Right lobe of liver (tissue), 6 donors: ENCODE results near the gene HAUS8. TPM values are rescaled to one million over a fixed set of nuclear protein-coding genes. Genes with fewer than 3 reads are reported as not detected.
"Not testable (repeated sequence)": the region's sequence is repeated elsewhere in the genome, so short reads cannot be mapped to it uniquely, and the experiment has no call there.

Experiments
- ATAC-seq, 4 donors: fragments of 200-7000 bp; cut with Tn5 transposase; one replicate each; pipeline ENCODE4 v1.9.1; 2020; ENCODE audit warnings: mild to moderate bottlenecking in 4 of 4, moderate library complexity in 4 of 4
- DNase-seq, 3 donors: peaks; one replicate each; pipeline ENCODE4 v3.0.0-alpha.2; 2020
- H3K27ac ChIP-seq, 3 donors: fragments of 200-600 bp; one replicate each; pipeline ENCODE4 v1.8.0; 2022
- H3K27me3 ChIP-seq, 2 donors: fragments of 200-600 bp; one replicate each; pipeline ENCODE4 v1.8.0; 2022
- H3K36me3 ChIP-seq, 4 donors: fragments of 200-600 bp; sonication (generic) in 1 of 4; one replicate each; pipeline versions ENCODE4 v1.5.1 to v1.8.0; 2017 to 2022; ENCODE audit warnings: control low read depth in 1 of 4
- H3K4me1 ChIP-seq, 4 donors: fragments of 200-600 bp; sonication (generic) in 1 of 4; one replicate each; pipeline versions ENCODE4 v1.5.1 to v1.8.0; 2017 to 2022; ENCODE audit warnings: control low read depth in 1 of 4
- H3K4me3 ChIP-seq, 3 donors: fragments of 200-600 bp; one replicate each; pipeline ENCODE4 v1.8.0; 2022
- H3K9me3 ChIP-seq, 4 donors: fragments of 200-600 bp; sonication (generic) in 1 of 4; one replicate each; pipeline versions ENCODE4 v1.5.1 to v1.8.0; 2017 to 2022; ENCODE audit warnings: control low read depth in 1 of 4
- POLR2A ChIP-seq: fragments of 450-650 bp; IDR thresholded peaks from one replicate; pipeline ENCODE4 v1.6.1; 2017; ENCODE audit warnings: antibody characterized with exemption, mild to moderate bottlenecking
- WGBS: methylation state at CpG from one replicate; pipeline ENCODE4 v1.1.6; 2018; ENCODE audit warnings: low coverage, low lambda C conversion rate; ENCODE audit not compliant: insufficient coverage; ENCODE audit errors: missing lambda C conversion rate; 5-methylcytosine and 5-hydroxymethylcytosine counted together
- intact Hi-C, 2 donors: fragments of 100-400 bp; cut with DNase I; formaldehyde crosslinking; loops; one replicate each; pipeline versions ENCODE4 v1.11.2 to v1.14.1; 2022
- total RNA-seq, 6 experiments: library from RNA; depleted of rRNA in 2 of 6; stranded (reverse); fragments of >200 nt in 2 of 6; fragmentation: NEBNext Ultra II Directional in 3 of 6; extraction: Animal tissue kit (Norgen Biotek cat#: 25700) in 3 of 6; gene quantifications; one replicate each; pipeline versions ENCODE4 v1.1.0 to v1.2.4, GENCODE V29; 2016 to 2023
- TF ChIP-seq, protein P1 (sequence below), 4 donors: fragments of 200-600 bp in 3 of 4; fragments of 450-650 bp in 1 of 4; IDR thresholded peaks; one replicate each; pipeline versions ENCODE4 v1.5.1 to v1.8.0; 2016 to 2022; ENCODE audit warnings: antibody characterized with exemption in 4 of 4, mild to moderate bottlenecking in 2 of 4
- donor health status: DM: no; HTN: yes; CAD: no.
- donor health status: DM: no; HTN: no; CAD: no.
- donor health status: DM: no; HTN: no; CAD: no.
- donor health status: DM: no; HTN: yes; CAD: no.
- donor health status: DM: no; HTN: yes; CAD: no.

HAUS8 gene
- total RNA-seq, 6 experiments from 2014 or later = 3.7 to 8.5 (median 5.8) TPM

DNA sequence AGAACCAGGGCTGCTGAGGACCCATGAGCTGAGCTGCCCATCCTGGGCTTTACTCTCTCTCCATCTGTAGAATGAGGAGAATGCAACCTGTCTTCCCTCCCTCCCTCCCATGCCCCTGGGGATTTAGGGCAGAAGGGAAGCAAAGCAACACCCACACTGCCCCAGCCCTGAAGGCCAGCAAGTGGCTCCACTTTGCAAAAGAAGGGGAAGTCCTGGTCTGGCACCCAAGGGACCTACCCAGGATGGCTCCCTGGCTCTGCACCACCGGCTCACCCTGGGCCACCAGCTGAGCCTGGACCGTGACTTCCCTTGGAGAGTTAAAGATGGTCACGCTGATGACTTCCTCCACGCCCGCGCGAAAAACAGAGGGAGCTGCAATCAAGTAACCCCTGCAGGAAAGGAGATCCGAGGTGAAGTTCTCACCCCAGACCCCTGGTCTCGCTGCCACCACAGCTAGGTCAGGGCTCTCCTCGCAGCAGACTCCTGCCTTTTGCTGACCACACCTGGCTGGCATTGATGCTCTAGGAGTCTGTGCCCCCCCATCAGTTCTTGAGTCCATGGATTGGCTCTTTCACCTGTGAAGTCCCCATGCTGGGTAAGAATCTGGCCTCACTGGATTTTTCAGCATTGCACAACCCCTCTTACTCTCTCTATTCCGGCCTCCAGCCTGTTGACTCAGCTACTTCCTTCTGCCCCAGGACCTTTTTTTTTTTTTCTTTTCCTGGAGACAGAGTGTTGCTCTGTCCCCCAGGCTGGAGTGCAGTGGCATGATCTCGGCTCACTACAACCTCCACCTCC is 53.3 kb downstream of the HAUS8 start:
- intact Hi-C loops = no loop called here
- DNase-seq (no peak), ATAC-seq (peak; percentile 47 to 78 (median 66))
- TF ChIP-seq POLR2A = no peak
- TF ChIP-seq, protein P1, sequence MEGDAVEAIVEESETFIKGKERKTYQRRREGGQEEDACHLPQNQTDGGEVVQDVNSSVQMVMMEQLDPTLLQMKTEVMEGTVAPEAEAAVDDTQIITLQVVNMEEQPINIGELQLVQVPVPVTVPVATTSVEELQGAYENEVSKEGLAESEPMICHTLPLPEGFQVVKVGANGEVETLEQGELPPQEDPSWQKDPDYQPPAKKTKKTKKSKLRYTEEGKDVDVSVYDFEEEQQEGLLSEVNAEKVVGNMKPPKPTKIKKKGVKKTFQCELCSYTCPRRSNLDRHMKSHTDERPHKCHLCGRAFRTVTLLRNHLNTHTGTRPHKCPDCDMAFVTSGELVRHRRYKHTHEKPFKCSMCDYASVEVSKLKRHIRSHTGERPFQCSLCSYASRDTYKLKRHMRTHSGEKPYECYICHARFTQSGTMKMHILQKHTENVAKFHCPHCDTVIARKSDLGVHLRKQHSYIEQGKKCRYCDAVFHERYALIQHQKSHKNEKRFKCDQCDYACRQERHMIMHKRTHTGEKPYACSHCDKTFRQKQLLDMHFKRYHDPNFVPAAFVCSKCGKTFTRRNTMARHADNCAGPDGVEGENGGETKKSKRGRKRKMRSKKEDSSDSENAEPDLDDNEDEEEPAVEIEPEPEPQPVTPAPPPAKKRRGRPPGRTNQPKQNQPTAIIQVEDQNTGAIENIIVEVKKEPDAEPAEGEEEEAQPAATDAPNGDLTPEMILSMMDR (IDR thresholded peaks at IDR 0.05) = no peak
- H3K27ac ChIP-seq = no peak overlapping the region
- no peak overlapping the region for H3K4me3 ChIP-seq
- no peaks in the 10 kb centered on the region for H3K27me3 ChIP-seq
- H3K9me3 ChIP-seq = no peaks in the 10 kb centered on the region
- H3K4me1 ChIP-seq = no peaks in the 10 kb centered on the region
- WGBS = 66% methylated on average over 8 of the region's 12 CpGs
- H3K36me3 ChIP-seq = no peaks in the 10 kb centered on the region

DNA sequence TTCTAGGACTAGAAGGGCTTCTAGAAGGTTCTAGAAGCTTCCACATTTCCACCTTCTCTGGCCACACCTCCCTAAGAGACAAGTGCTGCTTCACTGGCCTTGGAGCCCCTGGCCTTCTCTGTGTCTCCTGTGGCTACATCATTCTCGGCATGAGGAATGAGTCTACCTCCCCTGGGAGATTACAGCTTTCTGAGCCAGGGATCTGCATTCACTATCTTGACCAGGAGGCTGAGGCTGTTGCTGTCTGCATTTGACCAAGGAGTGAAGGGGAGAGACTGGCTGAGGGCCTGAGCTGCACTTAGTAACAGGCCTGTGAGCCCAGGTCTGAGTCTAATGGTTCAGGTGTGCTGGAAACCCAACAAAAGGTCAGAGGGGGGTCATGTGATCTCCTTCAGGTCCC is 53.9 kb downstream of the HAUS8 start:
- H3K4me3 ChIP-seq = no peak overlapping the region
- intact Hi-C loops = no loop called here
- no peak overlapping the region for H3K27ac ChIP-seq
- ATAC-seq (peak in 1 of 4 donors; percentile 9), DNase-seq (no peak)
- no CpG with 5 or more reads among the region's 1 CpG for WGBS
- H3K36me3 ChIP-seq = no peaks in the 10 kb centered on the region
- H3K9me3 ChIP-seq = no peaks in the 10 kb centered on the region
- H3K27me3 ChIP-seq = no peaks in the 10 kb centered on the region
- no peaks in the 10 kb centered on the region for H3K4me1 ChIP-seq
- TF ChIP-seq, protein P1 (IDR thresholded peaks at IDR 0.05) = no peak
- TF ChIP-seq POLR2A = no peak

DNA sequence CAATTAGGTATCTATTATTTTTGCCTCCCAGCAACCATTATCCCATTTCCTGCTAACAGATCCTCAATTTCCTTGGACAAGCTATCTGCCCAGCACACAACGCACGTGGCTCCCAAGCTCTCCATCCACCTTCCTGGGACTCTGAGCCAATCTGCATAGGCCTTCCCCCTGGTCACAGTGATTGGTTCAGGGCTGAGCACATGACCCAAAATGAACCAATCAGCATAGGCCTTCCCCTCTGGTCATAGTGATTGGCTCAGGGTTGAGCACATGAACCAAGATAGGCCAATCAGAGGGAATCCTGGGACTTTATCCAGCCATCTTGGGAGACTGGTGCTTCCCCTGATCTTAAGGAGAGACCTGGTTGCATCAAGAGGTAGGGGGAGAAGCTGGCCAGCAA is 54.4 kb downstream of the HAUS8 start:
- no peak for TF ChIP-seq POLR2A
- TF ChIP-seq, protein P1 (IDR thresholded peaks at IDR 0.05) = no peak
- DNase-seq = no peak
- H3K27me3 ChIP-seq = no peaks in the 10 kb centered on the region
- no peak overlapping the region for H3K27ac ChIP-seq
- no peaks in the 10 kb centered on the region for H3K9me3 ChIP-seq
- ATAC-seq = no peak
- intact Hi-C loops = no loop called here
- WGBS = 94% methylated on average over 2 of the region's 2 CpGs
- H3K4me3 ChIP-seq = no peak overlapping the region
- no peaks in the 10 kb centered on the region for H3K4me1 ChIP-seq
- H3K36me3 ChIP-seq = no peaks in the 10 kb centered on the region

DNA sequence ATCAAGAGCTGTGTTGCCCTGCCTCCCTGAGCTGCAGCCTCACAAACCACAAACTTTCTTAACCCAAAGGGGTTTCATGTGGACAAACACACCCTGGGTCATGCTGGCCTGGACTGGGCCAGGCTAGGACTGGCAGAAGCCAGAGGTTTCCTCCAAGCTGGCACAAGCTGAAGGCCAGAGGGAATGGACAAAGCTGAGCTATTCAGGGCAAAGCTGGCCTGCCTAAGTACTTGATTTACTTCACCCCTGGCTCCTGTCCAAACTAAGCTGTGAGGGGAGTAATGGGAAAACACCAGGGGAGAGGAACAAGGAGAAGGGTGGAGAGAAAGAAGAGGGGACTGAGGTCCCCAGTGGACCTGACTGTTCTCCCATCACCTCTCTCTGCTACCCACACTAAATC is 54.9 kb downstream of the HAUS8 start:
- DNase-seq (no peak), ATAC-seq (no peak)
- Histone ChIP-seq H3K27ac (no peak overlapping the region), H3K4me3 (no peak overlapping the region), H3K36me3 (no peaks in the 10 kb centered on the region), H3K27me3 (no peaks in the 10 kb centered on the region), H3K4me1 (no peaks in the 10 kb centered on the region), H3K9me3 (no peaks in the 10 kb centered on the region)
- intact Hi-C loops = no loop called here
- TF ChIP-seq POLR2A = no peak
- TF ChIP-seq, protein P1 (IDR thresholded peaks at IDR 0.05) = no peak

DNA sequence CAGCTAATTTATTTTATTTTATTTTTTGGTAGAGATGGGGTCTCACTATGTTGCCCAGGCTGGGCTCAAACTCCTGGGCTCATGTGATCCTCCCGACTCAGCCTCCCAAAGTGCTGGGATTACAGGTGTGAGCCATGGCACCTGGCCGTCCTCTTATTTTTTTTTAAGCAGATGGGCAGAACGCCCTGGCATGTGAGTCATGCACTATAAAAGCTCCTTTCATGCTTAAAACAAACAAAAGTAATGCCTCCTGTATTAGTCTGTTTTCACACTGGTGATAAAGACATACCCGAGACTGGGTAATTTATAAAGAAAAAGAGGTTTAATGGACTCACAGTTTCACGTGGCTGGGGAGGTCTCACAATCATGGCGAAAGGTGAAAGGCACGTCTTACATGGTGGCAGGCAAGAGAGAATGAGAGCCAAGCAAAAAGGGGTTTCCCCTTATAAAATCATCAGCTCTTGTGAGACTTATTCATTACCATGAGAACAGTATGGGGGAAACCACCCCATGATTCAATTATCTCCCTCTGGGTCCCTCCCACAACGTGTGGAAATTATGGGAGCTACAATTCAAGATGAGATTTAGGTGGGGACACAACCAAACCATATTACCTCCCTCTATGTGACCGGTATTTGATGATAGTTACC is 60.9 kb downstream of the HAUS8 start:
- intact Hi-C loops, H3K27me3 ChIP-seq, DNase-seq, H3K4me1 ChIP-seq, ATAC-seq, H3K4me3 ChIP-seq, H3K27ac ChIP-seq, H3K36me3 ChIP-seq, H3K9me3 ChIP-seq: not testable (repeated sequence)
- 48% methylated on average over 8 of the region's 9 CpGs for WGBS
